SK-N-MC (cell line): ENCODE data around the gene CD99L2.

Experiments used
- EZH2 ChIP-seq: fragments of 200-600 bp; sonication (generic); IDR thresholded peaks from one replicate; pipeline ENCODE4 v1.6.1; 2017; ENCODE audit warnings: antibody characterized with exemption
- FOXP2 ChIP-seq: optimal IDR thresholded peaks from 2 replicates; pipeline ENCODE3; 2011; ENCODE audit warnings: mild to moderate bottlenecking, moderate library complexity; ENCODE audit not compliant: insufficient read depth; ENCODE audit errors: extremely low read length, control extremely low read depth
- POLR2AphosphoS5 ChIP-seq: IDR thresholded peaks from 2 replicates; pipeline ENCODE4 v1.6.1; 2012; ENCODE audit warnings: mild to moderate bottlenecking, low read depth, low read length, borderline replicate concordance

- TF ChIP-seq EZH2 (no peak), POLR2AphosphoS5 (no peak), FOXP2 (no peak)
Measured at GRCh38 chrX:150761819-150762216, 136.7 kb downstream of the CD99L2 start.
